ENCODE data around the gene KRTAP21-1.
"Not testable (repeated sequence)": the region's sequence is repeated elsewhere in the genome, so short reads cannot be mapped to it uniquely, and the experiment has no call there.

Gene KRTAP21-1

GRCh38 chr21:30755328-30755727 lies at the start of gene KRTAP21-1:
Gene KRTAP21-1, minus strand, starts transcription at chr21:30755428. Its CDS starts 50 bp downstream, at chr21:30755378.
- H3K9me3 ChIP-seq; DNase-seq (ENCODE audit: low spot score in 2 of 2); H3K27me3 ChIP-seq (ENCODE audit: low read depth); H3K4me1 ChIP-seq; in situ Hi-C loops (cut with MboI; ENCODE audit: low sequenced_read_pairs); H3K4me3 ChIP-seq; H3K36me3 ChIP-seq (replicated peaks): not testable (repeated sequence)

- Histone ChIP-seq H3K27me3 (ENCODE audit: low read depth) (no peaks in the 10 kb centered on the region), H3K4me3 (no peak overlapping the region), H3K9me3 (no peaks in the 10 kb centered on the region), H3K36me3 (replicated peaks) (no peaks in the 10 kb centered on the region), H3K4me1 (no peaks in the 10 kb centered on the region)
- in situ Hi-C loops (cut with MboI; ENCODE audit: low sequenced_read_pairs): no loop called here
- DNase-seq (ENCODE audit: low spot score in 2 of 2): no peak
These were observed 45.4 kb upstream of the KRTAP21-1 start for GRCh38 chr21:30800605-30801004.

- H3K4me1 ChIP-seq: no peaks in the 10 kb centered on the region
- no peak for DNase-seq (ENCODE audit: low spot score in 2 of 2)
- no peaks in the 10 kb centered on the region for H3K36me3 ChIP-seq (replicated peaks)
- in situ Hi-C loops (cut with MboI; ENCODE audit: low sequenced_read_pairs): no loop called here
- no peak overlapping the region for H3K4me3 ChIP-seq
- H3K27me3 ChIP-seq (ENCODE audit: low read depth): no peaks in the 10 kb centered on the region
- H3K9me3 ChIP-seq: peaks cover 2% of the 10 kb centered on the region; the same call in 1 of the 2 replicates
These were observed 38.5 kb upstream of the KRTAP21-1 start for GRCh38 chr21:30793581-30794314.

GRCh38 chr21:30779249-30779648 lies 24.0 kb upstream of the KRTAP21-1 start:
- H3K36me3 ChIP-seq (replicated peaks): no peaks in the 10 kb centered on the region
- H3K4me3 ChIP-seq: no peak overlapping the region
- H3K4me1 ChIP-seq: no peaks in the 10 kb centered on the region
- in situ Hi-C loops (cut with MboI; ENCODE audit: low sequenced_read_pairs): no loop called here
- DNase-seq (ENCODE audit: low spot score in 2 of 2): no peak
- no peaks in the 10 kb centered on the region for H3K27me3 ChIP-seq (ENCODE audit: low read depth)
- H3K9me3 ChIP-seq: peaks cover 3% of the 10 kb centered on the region; the same call in 1 of the 2 replicates

GRCh38 chr21:30769724-30770431 lies 14.7 kb upstream of the KRTAP21-1 start:
- in situ Hi-C loops (cut with MboI; ENCODE audit: low sequenced_read_pairs): no loop called here
- no peaks in the 10 kb centered on the region for H3K36me3 ChIP-seq (replicated peaks)
- no peak overlapping the region for H3K4me3 ChIP-seq
- 0 out of 2 replicates have a peak, but pooled peaks cover 2% of the 10 kb centered on the region for H3K9me3 ChIP-seq
- no peaks in the 10 kb centered on the region for H3K4me1 ChIP-seq
- DNase-seq (ENCODE audit: low spot score in 2 of 2): no peak
- no peaks in the 10 kb centered on the region for H3K27me3 ChIP-seq (ENCODE audit: low read depth)

DNA sequence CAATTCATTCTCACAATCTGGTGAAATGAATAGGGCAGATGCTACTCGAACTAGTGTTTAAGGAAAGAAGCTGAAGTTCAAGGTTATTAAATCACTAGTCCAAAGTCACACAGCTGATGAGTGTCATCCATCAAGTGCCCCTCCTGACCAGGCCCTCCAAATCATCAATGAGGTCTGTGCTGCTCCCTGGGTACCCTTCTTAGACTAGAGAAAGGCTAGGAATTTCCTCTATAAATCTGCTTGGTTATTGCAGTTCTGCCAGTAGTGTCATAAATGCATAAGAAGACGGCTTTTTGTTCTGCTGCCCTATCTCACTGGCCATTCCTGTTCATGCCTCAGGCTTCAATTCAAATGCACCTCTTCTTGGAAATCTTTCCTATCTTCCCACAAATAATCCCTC lies 5.5 kb upstream of the KRTAP21-1 start:
- in situ Hi-C loops (cut with MboI; ENCODE audit: low sequenced_read_pairs): no loop called here

GRCh38 chr21:30758306-30758705 lies 3.1 kb upstream of the KRTAP21-1 start:
- DNase-seq (ENCODE audit: low spot score in 2 of 2): no peak
- no peaks in the 10 kb centered on the region for H3K27me3 ChIP-seq (ENCODE audit: low read depth)
- H3K4me3 ChIP-seq: no peak overlapping the region
- H3K4me1 ChIP-seq: no peaks in the 10 kb centered on the region
- no peaks in the 10 kb centered on the region for H3K36me3 ChIP-seq (replicated peaks)
- H3K9me3 ChIP-seq: peaks cover 4% of the 10 kb centered on the region; the same call in 1 of the 2 replicates
- in situ Hi-C loops (cut with MboI; ENCODE audit: low sequenced_read_pairs): no loop called here

More for the DNA sequence above, 5.5 kb upstream of the KRTAP21-1 start:
- peaks cover 4% of the 10 kb centered on the region; the same call in 1 of the 2 replicates for H3K9me3 ChIP-seq
- H3K36me3 ChIP-seq (replicated peaks): no peaks in the 10 kb centered on the region
- H3K27me3 ChIP-seq (ENCODE audit: low read depth): no peaks in the 10 kb centered on the region
- H3K4me1 ChIP-seq: no peaks in the 10 kb centered on the region
- no peak overlapping the region for H3K4me3 ChIP-seq
- no peak for DNase-seq (ENCODE audit: low spot score in 2 of 2)

DNA sequence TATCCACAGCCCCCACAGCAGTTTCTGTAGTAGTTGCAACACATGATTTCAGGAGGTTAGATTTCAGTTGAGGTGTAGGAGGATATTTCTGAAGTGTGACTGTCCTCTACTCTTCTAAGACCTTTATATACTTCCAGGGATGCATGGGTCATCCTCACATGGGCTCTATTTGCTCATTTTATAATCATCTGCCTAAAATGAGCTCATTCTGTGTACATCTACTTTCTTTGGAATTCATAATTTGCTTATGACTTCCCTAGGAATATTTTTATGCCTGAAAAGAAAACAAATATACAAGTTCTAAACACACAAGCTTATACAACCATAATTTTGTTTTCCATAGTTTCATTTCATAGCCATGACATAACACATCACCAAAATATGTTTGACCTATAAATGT lies 8.1 kb downstream of the KRTAP21-1 start, which contains the start of gene KRTAP21-2:
Gene KRTAP21-2 (minus strand): TSS at position 101 of the 400 bp plus-strand sequence. CDS start 57 bp downstream, at position 44.
- peaks cover 4% of the 10 kb centered on the region; the same call in 1 of the 2 replicates for H3K9me3 ChIP-seq
- H3K4me3 ChIP-seq: no peak within 1 kb of the TSS
- no peak for DNase-seq (ENCODE audit: low spot score in 2 of 2)
- H3K27me3 ChIP-seq (ENCODE audit: low read depth): no peaks in the 10 kb centered on the region
- no peaks in the 10 kb centered on the region for H3K4me1 ChIP-seq
- no peaks in the 10 kb centered on the region for H3K36me3 ChIP-seq (replicated peaks)
- in situ Hi-C loops (cut with MboI; ENCODE audit: low sequenced_read_pairs): no loop called here

DNA sequence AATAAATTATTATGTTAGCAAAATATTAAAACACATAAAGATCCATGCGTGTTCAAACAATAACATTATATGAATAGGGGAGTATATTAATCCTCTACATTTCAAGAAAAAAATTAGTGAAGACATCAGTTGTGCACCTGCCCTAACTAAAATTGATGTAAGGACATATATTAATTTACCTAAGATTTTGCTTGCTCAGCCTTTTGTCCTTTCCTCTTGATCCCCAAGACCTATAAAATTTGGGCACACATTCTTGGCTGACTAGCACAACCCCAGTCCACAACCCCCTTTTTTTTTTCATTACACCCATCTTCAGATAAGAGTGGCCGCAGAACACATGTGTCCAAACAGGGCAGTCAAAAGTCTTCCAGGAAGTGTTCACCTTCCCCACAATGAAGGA lies 14.8 kb downstream of the KRTAP21-1 start:
- no peak for DNase-seq (ENCODE audit: low spot score in 2 of 2)
- no peaks in the 10 kb centered on the region; the same call in 1 of the 2 replicates for H3K4me1 ChIP-seq
- H3K36me3 ChIP-seq (replicated peaks): no peaks in the 10 kb centered on the region
- no peaks in the 10 kb centered on the region for H3K27me3 ChIP-seq (ENCODE audit: low read depth)
- peaks cover 2% of the 10 kb centered on the region; the same call in 1 of the 2 replicates for H3K9me3 ChIP-seq
- no peak overlapping the region for H3K4me3 ChIP-seq
- in situ Hi-C loops (cut with MboI; ENCODE audit: low sequenced_read_pairs): no loop called here

DNA sequence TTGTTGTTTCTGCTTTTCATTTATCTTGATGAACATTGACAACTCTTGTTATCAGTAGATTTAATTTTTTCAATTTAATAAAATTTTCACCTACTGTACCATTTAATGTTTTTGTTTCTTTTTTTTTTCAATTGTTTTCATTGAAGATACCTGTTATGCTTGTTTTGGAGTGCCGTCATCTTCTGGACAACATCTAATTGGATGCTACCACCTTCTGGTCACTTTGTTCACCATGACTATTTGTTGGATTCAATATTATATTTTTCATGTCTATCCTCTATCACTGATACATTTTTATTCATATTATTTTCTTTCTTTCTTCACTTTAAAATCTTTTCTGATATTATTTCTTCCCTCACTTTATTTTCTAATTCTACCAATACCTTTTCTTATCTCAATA lies 22.2 kb downstream of the KRTAP21-1 start:
- H3K4me1 ChIP-seq: no peaks in the 10 kb centered on the region; the same call in 1 of the 2 replicates
- no peaks in the 10 kb centered on the region; the same call in 1 of the 2 replicates for H3K9me3 ChIP-seq
- in situ Hi-C loops (cut with MboI; ENCODE audit: low sequenced_read_pairs): no loop called here
- H3K27me3 ChIP-seq (ENCODE audit: low read depth): no peaks in the 10 kb centered on the region
- H3K36me3 ChIP-seq (replicated peaks): no peaks in the 10 kb centered on the region
- no peak overlapping the region for H3K4me3 ChIP-seq
- DNase-seq (ENCODE audit: low spot score in 2 of 2): no peak

DNA sequence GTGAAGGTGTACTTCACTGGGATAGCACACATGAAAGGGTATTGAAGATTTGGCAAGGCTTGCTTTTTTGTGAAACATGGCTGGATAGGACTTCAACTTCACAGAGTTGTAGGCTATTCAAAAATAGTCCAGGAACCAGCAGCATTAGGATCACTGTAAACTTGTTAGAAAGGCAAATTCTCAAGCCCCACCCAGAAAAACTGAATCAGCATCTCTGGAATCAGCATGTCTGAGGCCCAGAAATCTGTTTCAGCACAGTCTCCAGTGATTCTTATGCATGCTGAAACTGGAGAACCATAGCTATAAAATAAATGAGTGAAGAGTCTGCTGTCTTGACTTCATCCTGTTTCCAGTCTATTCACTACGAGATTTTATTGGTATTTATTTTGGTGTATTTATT lies 28.5 kb downstream of the KRTAP21-1 start:
- Histone ChIP-seq H3K36me3 (replicated peaks) (no peaks in the 10 kb centered on the region), H3K4me1 (no peaks in the 10 kb centered on the region), H3K27me3 (ENCODE audit: low read depth) (no peaks in the 10 kb centered on the region), H3K9me3 (peaks cover 9% of the 10 kb centered on the region; the same call in 1 of the 2 replicates), H3K4me3 (no peak overlapping the region)
- in situ Hi-C loops (cut with MboI; ENCODE audit: low sequenced_read_pairs): no loop called here
- no peak for DNase-seq (ENCODE audit: low spot score in 2 of 2)

GRCh38 chr21:30719401-30719800 lies 35.8 kb downstream of the KRTAP21-1 start:
- H3K4me1 ChIP-seq: no peaks in the 10 kb centered on the region
- peaks cover 1% of the 10 kb centered on the region; the same call in 1 of the 2 replicates for H3K9me3 ChIP-seq
- in situ Hi-C loops (cut with MboI; ENCODE audit: low sequenced_read_pairs): no loop called here
- no peaks in the 10 kb centered on the region for H3K36me3 ChIP-seq (replicated peaks)
- H3K4me3 ChIP-seq: no peak overlapping the region
- DNase-seq (ENCODE audit: low spot score in 2 of 2): no peak
- H3K27me3 ChIP-seq (ENCODE audit: low read depth): no peaks in the 10 kb centered on the region

DNA sequence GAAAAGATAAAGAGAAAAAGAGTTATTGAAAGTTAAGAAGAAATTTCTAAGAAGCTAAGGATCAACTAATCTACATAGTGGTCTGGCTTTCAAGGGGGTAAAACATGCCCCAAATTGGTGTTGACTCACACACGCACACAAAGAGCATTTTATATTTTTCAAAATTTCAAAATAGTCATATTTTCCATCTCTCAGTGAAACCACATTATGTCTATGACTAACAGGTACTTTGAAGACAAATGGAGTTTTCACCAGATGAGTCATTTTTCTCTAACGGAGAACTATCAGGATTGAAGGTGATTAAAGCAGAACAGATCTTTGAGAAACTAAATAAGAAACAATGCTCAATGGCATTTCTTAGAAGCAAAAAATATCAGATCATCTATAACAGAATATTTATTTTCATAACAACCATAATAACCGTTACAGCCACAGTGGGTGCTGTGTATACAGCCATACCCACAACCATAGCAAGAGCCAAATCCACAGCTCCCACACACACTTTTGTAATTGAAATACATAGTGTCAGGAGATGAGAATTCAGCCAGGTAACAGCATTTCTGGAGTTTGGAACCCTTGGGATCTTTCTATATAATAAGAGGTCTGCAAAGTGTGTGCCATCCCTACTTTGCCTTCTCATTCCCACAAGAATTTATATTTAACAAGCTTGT lies 36.9 kb downstream of the KRTAP21-1 start, which contains the start of gene KRTAP21-3:
Gene KRTAP21-3 (minus strand): TSS at position 539 of the 671 bp plus-strand sequence. CDS start 18 bp downstream, at position 521.
- no peaks in the 10 kb centered on the region for H3K4me1 ChIP-seq
- in situ Hi-C loops (cut with MboI; ENCODE audit: low sequenced_read_pairs): no loop called here

More for the DNA sequence above, 36.9 kb downstream of the KRTAP21-1 start, which contains the start of gene KRTAP21-3:
- Histone ChIP-seq H3K36me3 (replicated peaks) (no peaks in the 10 kb centered on the region), H3K4me3 (no peak within 1 kb of the TSS), H3K27me3 (ENCODE audit: low read depth) (no peaks in the 10 kb centered on the region), H3K9me3 (no peaks in the 10 kb centered on the region)
- DNase-seq (ENCODE audit: low spot score in 2 of 2): no peak
